GM19467 (cell line): ENCODE results near the gene MRPS14.

Source experiments
- ATAC-seq: cut with Tn5 transposase; IDR thresholded peaks from one replicate; pipeline ENCODE4 v1.9.1; 2021; ENCODE audit warnings: mild to moderate bottlenecking, moderate library complexity; ENCODE audit not compliant: unreplicated experiment

Gene MRPS14

DNA sequence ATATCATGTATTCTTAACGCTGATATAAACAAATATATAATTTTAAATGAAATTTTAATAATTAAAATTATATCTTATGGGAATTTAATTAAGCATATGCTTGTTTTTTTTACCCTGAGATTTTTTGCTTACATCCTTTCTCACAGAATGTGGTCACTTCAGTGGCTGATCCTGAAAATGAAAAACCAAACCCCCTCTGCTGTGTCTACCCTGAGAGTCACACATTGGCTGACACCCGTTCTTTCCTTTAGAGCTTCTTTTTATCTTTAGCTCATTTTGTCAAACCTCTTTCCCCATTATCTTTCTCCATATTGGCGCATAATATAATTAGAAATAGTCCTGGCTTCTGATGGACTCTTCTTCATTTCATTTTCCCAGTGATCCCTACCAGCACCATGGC, 34.2 kb downstream of the MRPS14 start:
- ATAC-seq, result no peak

DNA sequence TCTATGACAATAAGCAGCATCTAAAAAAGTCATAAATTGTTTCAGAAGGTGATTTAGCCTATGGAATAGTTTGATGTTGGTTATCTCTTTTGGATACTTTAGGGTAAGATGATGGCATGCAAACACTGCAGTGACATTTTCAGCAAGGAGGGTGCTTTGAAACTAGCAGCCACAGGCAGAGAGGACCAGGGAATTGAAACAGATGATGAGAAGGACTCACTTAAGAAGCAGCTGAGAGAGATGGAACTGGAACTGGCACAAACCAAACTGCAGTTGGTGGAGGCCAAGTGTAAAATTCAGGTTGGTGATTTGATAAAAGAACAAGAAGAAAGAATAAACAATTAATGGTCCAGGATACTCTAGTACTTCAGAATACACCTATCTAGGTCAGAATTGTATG, 34.7 kb downstream of the MRPS14 start:
- no peak for ATAC-seq

DNA sequence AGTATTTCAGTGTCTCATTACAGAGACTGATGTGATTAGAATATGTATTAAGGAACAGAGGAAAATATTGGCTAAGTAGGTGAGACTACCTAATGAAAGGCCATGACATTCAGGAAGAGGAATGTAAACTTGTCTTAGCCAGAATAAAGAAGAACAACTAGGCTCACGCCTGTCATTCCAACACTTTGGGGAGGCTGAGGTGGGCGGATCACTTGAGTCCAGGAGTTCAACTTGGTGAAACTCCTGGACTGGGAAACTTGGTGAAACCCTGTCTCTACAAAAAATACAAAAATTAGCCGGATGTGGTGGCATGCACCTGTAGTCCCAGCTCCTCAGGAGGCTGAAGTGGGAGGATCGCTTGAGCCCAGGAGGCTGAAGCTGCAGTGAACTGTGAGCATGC, 38.3 kb downstream of the MRPS14 start:
- ATAC-seq, result no peak

DNA sequence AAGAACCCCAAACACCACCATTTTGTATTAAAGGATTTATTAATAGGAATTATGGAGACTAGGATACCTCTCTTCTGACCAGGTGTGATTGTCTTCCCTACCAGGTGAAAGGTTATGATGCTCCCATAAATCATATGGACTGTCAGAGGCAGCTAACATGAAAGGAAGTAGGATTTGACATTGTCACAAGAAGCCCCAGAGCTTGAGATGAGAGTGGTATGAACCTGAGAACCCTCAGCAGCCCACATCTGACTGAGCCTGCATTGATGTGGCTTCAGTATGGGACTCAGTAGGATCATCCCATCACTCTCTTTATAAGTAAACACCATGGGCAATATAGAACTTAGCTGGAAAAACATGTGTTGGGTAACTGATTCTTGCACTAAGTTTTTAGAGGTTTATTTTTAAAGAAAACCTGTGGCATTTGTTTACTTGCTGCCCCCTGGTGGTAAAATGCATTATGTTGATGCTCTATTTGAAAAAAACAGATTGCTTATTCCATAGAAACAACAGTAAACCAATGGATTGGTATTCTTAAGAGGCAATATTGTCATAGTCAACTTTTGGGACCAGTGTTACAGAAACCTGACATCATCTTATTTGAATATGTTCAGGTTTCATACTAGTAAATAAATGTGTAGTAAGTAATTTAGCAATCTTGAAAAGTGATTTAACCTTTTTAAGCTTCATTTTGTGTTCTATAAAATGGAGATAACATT, 40.1 kb downstream of the MRPS14 start:
- no peak for ATAC-seq

- no peak for ATAC-seq
Measured at GRCh38 chr1:174976436-174977108, 46.7 kb downstream of the MRPS14 start.

- no peak for ATAC-seq
Measured at GRCh38 chr1:174975764-174976163, 47.5 kb downstream of the MRPS14 start.

DNA sequence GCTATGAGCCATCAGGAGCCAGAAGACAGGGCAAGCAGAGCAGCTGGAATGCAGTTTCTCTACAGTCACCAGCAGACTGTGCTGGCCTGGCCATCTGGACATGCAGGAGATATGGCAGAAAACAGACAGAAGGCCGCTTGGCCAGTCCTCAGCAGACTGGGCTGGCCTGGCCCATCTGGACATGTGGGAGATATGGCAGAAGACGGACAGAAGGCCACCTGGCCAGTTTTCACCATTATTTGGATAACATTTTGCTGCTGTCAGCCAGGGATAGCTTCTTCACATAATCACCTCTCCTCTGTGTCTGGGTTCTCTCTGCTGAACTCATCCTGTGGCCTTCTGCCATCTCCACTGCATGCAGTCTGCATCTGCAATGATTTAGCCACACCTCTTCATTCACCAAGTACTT, 48.5 kb downstream of the MRPS14 start:
- no peak for ATAC-seq

DNA sequence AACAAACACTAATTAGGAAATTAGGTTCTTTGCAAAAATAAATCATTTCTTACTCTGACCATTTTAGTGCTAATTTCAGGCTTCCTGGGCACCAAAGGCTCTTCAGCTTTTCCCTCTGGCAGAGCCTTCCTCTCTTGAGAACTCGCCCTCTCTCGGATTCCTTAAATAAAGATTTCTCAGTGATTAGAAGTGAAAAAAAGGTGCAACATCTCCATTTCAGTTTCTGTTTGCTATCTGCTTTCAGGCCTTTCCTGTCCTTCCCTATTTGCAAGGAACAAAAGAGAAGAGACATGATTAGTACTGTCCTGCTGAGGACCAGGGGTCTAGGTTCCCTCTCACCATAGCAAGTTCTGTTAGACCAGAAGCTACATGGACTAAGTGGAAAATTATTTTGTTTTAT, 51.3 kb downstream of the MRPS14 start:
- no peak for ATAC-seq

DNA sequence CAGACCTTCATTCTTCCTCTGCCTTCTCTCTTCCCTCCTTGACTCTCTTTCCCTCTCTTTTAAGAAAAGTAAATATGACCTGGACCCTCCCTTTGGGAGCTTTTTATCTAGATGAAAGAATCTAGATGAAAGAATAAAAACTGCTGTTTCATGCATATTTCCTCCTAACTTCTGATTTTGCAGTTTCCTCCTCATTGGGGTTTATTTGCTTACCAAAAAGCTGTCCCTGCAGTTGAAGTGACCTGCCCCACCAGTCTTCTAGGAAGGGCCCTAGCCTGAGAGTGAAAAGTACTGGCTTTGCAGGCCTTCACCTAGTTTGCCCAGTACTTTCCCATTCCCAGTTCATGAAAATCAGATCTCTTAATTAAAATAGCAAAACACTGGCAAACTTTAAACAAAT, 51.8 kb downstream of the MRPS14 start:
- ATAC-seq, result no peak

- no peak for ATAC-seq
Measured at GRCh38 chr1:174969977-174970376, 53.2 kb downstream of the MRPS14 start.

- ATAC-seq, result peak; percentile 62
Measured at GRCh38 chr1:174968750-174969244, 54.4 kb downstream of the MRPS14 start.

DNA sequence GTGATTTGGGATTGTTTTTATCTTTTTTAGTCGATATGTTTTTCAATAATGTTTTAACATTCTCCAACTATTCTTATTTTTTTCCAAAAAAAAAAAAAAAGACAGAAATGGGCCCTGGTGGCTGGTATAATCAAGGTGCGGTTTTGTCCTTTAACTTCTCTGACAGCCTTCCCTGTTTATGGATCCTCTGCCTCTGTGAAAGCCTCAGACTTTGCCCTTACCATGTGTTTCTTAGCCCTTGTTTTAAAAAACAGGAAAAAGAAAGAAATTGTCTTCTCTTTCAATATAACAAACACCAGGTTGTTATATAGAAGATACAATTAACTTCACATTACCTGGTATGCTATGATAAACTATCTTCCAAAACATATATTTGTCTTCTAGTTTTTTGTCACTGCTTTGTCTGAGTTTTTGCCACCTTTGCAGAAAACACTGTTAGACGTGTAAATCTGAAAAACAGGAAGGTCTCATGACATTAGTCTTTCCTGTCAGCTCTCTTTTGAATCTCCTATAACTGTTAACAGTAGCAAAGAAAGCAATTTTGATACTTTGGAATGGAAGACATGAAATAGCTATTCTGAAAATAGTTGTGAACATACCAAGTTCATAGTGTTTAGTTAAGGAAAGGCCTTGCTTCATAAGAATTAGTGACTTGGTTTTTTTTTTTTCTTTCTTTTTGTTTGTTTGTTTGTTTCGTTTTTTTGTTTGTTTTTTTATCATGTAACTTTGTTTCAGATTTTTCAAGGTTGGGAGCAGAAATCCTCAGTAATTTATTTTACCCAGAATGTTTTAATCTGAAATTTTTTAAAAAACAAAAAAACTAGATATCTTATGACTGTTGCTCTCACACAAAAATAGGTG, 55.1 kb downstream of the MRPS14 start:
- ATAC-seq, result no peak

- ATAC-seq, result no peak
Measured at GRCh38 chr1:174966008-174966572, 57.1 kb downstream of the MRPS14 start.

GRCh38 chr1:174965362-174966007, 57.7 kb downstream of the MRPS14 start:
- ATAC-seq, result no peak

GRCh38 chr1:174964972-174965361, 58.3 kb downstream of the MRPS14 start:
- ATAC-seq, result no peak

DNA sequence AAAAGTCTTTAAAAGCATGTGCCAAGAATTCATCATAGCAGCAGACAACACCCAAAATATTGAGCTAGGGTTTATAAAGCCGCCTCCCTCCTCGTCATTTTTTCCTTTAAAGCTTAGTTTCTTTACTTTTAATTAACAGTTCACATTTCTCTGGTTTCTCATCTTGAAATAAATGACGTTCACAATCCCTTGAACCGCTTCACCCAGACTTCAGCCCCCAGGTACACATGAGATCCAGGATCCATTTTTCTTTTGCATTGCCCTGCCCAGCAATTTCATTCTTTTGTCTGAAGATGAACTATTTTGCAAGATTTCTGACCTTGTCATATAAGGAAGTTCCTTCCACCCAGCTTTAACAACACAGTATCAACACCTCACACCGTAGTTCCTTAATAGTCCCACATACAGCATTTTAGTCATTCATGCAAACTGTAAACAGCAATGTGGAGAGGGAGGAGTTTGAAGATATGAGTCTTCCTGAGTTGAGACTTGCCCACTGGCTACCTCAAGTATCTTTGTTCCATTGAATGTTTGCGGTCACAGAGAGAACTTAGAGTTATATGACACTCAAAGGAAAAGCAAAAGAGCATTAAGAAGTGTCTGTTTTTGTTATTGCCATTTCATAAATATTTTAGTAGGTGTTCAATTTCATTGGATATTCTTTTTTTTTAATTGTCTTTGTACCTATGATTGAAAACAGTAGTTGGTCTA, 58.8 kb downstream of the MRPS14 start:
- no peak for ATAC-seq

- ATAC-seq, result no peak
Measured at GRCh38 chr1:174963529-174964125, 59.6 kb downstream of the MRPS14 start.
